OCI-LY3 (cell line): ENCODE measurements around the gene AGAP2.

ENCODE experiments used
- EZH2phosphoT487 ChIP-seq: fragments of 200-600 bp; shearing (Covaris generic); IDR thresholded peaks from 2 replicates; pipeline ENCODE4 v1.6.1; 2018; ENCODE audit warnings: antibody characterized with exemption, mixed run types, low read depth
- TF ChIP-seq, protein P1 (sequence below): fragments of 200-600, 300-600 bp; sonication (generic); IDR thresholded peaks from 2 replicates; pipeline ENCODE4 v1.5.1; 2014; ENCODE audit warnings: antibody characterized with exemption, low read length, low read depth

DNA sequence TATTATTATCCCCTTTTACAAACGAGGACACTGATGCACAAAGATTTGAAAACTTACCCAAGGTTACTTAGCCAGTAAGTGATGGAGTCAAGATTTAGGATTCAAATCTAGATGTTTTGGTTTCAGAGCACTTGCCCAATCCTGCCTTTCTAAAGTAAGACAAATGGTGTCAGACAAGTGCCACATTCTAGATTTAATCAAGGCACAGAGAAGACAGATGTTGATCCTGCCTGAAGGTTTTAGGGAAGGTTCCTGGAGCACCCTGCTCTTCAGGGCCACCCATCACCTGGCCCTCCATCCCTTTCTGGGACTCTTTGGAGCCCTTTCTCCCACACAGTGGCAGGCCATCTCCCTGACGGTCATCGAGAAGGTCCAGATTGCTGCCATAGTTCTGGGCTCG, 19.2 kb upstream of the AGAP2 start:
- TF ChIP-seq, protein P1, sequence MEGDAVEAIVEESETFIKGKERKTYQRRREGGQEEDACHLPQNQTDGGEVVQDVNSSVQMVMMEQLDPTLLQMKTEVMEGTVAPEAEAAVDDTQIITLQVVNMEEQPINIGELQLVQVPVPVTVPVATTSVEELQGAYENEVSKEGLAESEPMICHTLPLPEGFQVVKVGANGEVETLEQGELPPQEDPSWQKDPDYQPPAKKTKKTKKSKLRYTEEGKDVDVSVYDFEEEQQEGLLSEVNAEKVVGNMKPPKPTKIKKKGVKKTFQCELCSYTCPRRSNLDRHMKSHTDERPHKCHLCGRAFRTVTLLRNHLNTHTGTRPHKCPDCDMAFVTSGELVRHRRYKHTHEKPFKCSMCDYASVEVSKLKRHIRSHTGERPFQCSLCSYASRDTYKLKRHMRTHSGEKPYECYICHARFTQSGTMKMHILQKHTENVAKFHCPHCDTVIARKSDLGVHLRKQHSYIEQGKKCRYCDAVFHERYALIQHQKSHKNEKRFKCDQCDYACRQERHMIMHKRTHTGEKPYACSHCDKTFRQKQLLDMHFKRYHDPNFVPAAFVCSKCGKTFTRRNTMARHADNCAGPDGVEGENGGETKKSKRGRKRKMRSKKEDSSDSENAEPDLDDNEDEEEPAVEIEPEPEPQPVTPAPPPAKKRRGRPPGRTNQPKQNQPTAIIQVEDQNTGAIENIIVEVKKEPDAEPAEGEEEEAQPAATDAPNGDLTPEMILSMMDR: no peak
- no peak for TF ChIP-seq EZH2phosphoT487
